Sigmoid colon (tissue), 7 donors: ENCODE results near the gene APOLD1. TPM values are rescaled to one million over a fixed set of nuclear protein-coding genes. Genes with fewer than 3 reads are reported as not detected.

Source experiments
- DNase-seq: peaks from one replicate; pipeline ENCODE4 v3.0.0-alpha.2; 2019
- H3K27ac ChIP-seq, 4 donors: fragments of 200-600 bp; sonication (generic); one replicate each; pipeline ENCODE4 v1.5.1; 2016 to 2019; ENCODE audit warnings: mild to moderate bottlenecking in 1 of 4
- H3K27me3 ChIP-seq, 3 donors: fragments of 200-600 bp; sonication (generic); one replicate each; pipeline ENCODE4 v1.5.1; 2019; ENCODE audit warnings: mild to moderate bottlenecking in 1 of 3
- H3K36me3 ChIP-seq, 4 donors: fragments of 200-600 bp; sonication (generic); one replicate each; pipeline ENCODE4 v1.5.1; 2016 to 2019
- H3K4me1 ChIP-seq, 4 donors: fragments of 200-600 bp; sonication (generic); one replicate each; pipeline ENCODE4 v1.5.1; 2017 to 2019
- H3K4me3 ChIP-seq, 4 donors: fragments of 200-600 bp; sonication (generic); one replicate each; pipeline ENCODE4 v1.5.1; 2017 to 2019; ENCODE audit warnings: mild to moderate bottlenecking in 2 of 4, moderate library complexity in 1 of 4
- H3K9me3 ChIP-seq, 4 donors: fragments of 200-600 bp in 3 of 4; sonication (generic) in 3 of 4; one replicate each; pipeline versions ENCODE4 v1.5.1 to v1.6.1; 2013 to 2019
- EP300 ChIP-seq, 4 donors: sonication (generic); formaldehyde crosslinking; IDR thresholded peaks; one replicate each; pipeline ENCODE4 v1.6.1; 2017; ENCODE audit warnings: antibody characterized with exemption in 4 of 4
- POLR2A ChIP-seq, 2 donors: fragments of 450-650 bp; IDR thresholded peaks; one replicate each; pipeline ENCODE4 v1.6.1; 2016; ENCODE audit warnings: antibody characterized with exemption in 2 of 2, mild to moderate bottlenecking in 2 of 2, moderate library complexity in 2 of 2
- POLR2AphosphoS5 ChIP-seq, 4 donors: sonication (generic); formaldehyde crosslinking; IDR thresholded peaks; one replicate each; pipeline ENCODE4 v1.6.1; 2017; ENCODE audit warnings: antibody characterized with exemption in 4 of 4
- WGBS, 2 donors: extraction: QIAGEN DNeasy Blood & Tissue Kit; methylation state at CpG; one replicate each; pipeline ENCODE4 v1.1.7; 2013; 5-methylcytosine and 5-hydroxymethylcytosine counted together
- intact Hi-C: fragments of 100-400 bp; cut with DNase I; formaldehyde crosslinking; loops from one replicate; pipeline ENCODE4 v1.15.1; 2023
- polyA plus RNA-seq, 3 donors: library from polyadenylated mRNA; stranded (reverse); fragments of 200-250 nt; gene quantifications; one replicate each; pipeline ENCODE4 v1.2.3, GENCODE V29; 2013
- total RNA-seq, 4 donors: library from RNA; depleted of rRNA; stranded (reverse); fragments of >200 nt; gene quantifications; one replicate each; pipeline ENCODE4 v1.1.0, GENCODE V29; 2016
- TF ChIP-seq, protein P1 (sequence below), 4 experiments: fragments of 450-650 bp in 3 of 4; fragments of 200-600 bp in 1 of 4; IDR thresholded peaks; one replicate each; pipeline ENCODE4 v1.5.1; 2016 to 2019; ENCODE audit warnings: antibody characterized with exemption in 4 of 4, mild to moderate bottlenecking in 3 of 4, moderate library complexity in 2 of 4
- donor health status: healthy with polysubstance abuse.
- donor health status: Bipolar disorder and iron deficiency.
- donor health status: healthy.

APOLD1 gene
- total and polyA plus RNA-seq, 7 donors = 0.46 to 24.8 (median 13.9) TPM

- 96 to 97% methylated on average over 6 of the region's 6 CpGs for WGBS, 2 donors
- TF ChIP-seq, protein P1, sequence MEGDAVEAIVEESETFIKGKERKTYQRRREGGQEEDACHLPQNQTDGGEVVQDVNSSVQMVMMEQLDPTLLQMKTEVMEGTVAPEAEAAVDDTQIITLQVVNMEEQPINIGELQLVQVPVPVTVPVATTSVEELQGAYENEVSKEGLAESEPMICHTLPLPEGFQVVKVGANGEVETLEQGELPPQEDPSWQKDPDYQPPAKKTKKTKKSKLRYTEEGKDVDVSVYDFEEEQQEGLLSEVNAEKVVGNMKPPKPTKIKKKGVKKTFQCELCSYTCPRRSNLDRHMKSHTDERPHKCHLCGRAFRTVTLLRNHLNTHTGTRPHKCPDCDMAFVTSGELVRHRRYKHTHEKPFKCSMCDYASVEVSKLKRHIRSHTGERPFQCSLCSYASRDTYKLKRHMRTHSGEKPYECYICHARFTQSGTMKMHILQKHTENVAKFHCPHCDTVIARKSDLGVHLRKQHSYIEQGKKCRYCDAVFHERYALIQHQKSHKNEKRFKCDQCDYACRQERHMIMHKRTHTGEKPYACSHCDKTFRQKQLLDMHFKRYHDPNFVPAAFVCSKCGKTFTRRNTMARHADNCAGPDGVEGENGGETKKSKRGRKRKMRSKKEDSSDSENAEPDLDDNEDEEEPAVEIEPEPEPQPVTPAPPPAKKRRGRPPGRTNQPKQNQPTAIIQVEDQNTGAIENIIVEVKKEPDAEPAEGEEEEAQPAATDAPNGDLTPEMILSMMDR (IDR thresholded peaks at IDR 0.05) = no peak
- TF ChIP-seq POLR2A (IDR thresholded peaks at IDR 0.05) (no peak), POLR2AphosphoS5 (IDR thresholded peaks at IDR 0.05) (no peak), EP300 (IDR thresholded peaks at IDR 0.05) (no peak)
- no peaks in the 10 kb centered on the region for H3K36me3 ChIP-seq
- H3K4me3 ChIP-seq = no peak overlapping the region
- intact Hi-C loops = no loop called here
- DNase-seq = no peak
- no peaks in the 10 kb centered on the region for H3K27me3 ChIP-seq
- H3K27ac ChIP-seq = no peak overlapping the region
- no peaks in the 10 kb centered on the region for H3K4me1 ChIP-seq
- no peaks in the 10 kb centered on the region for H3K9me3 ChIP-seq
Measured at GRCh38 chr12:12770262-12770661, 15.2 kb upstream of the APOLD1 start.

GRCh38 chr12:12774791-12775190, 10.7 kb upstream of the APOLD1 start:
- Histone ChIP-seq H3K4me1 (peaks cover 0 to 9% (median 7%) of the 10 kb centered on the region in 4 donors), H3K36me3 (no peaks in the 10 kb centered on the region), H3K27me3 (no peaks in the 10 kb centered on the region), H3K4me3 (no peak overlapping the region), H3K9me3 (no peaks in the 10 kb centered on the region), H3K27ac (no peak overlapping the region)
- no peak for DNase-seq
- WGBS, 2 donors = 66 to 82% methylated on average over 3 of the region's 3 CpGs
- TF ChIP-seq EP300 (IDR thresholded peaks at IDR 0.05) = no peak
- TF ChIP-seq POLR2A (IDR thresholded peaks at IDR 0.05) = no peak
- TF ChIP-seq, protein P1 (IDR thresholded peaks at IDR 0.05) = no peak
- TF ChIP-seq POLR2AphosphoS5 (IDR thresholded peaks at IDR 0.05) = no peak
- intact Hi-C loops = no loop called here

GRCh38 chr12:12776261-12776660, 9.2 kb upstream of the APOLD1 start:
- Histone ChIP-seq H3K36me3 (no peaks in the 10 kb centered on the region), H3K27ac (no peak overlapping the region), H3K27me3 (no peaks in the 10 kb centered on the region), H3K4me3 (no peak overlapping the region), H3K9me3 (no peaks in the 10 kb centered on the region), H3K4me1 (peaks cover 0 to 13% (median 11%) of the 10 kb centered on the region in 4 donors)
- DNase-seq = no peak
- intact Hi-C loops = no loop called here
- 18 to 55% methylated on average over 5 of the region's 5 CpGs for WGBS, 2 donors
- TF ChIP-seq POLR2A (IDR thresholded peaks at IDR 0.05) (no peak), EP300 (IDR thresholded peaks at IDR 0.05) (no peak)
- TF ChIP-seq, protein P1 (IDR thresholded peaks at IDR 0.05) = no peak

DNA sequence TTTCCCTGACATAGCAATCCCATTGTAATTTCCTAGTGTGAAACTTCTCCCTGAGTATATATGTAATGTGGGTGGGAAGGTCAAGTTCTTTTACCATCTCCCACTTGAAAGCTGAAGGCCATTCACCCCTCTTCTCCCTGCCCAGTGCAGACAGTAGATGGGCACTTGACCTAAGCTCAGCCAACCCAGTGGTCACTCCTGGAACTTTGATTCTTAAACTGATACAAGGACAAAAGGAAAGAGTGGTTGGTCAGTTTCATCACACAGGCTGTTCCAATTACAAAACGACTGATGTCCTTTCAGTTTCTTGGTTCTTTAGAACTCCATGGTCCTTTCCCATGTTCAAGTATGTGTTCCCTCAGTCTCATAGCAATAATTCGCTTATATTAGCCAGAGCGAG, 8.4 kb upstream of the APOLD1 start:
- H3K4me3 ChIP-seq = no peak overlapping the region
- H3K27ac ChIP-seq = no peak overlapping the region
- DNase-seq = no peak
- 78 to 84% methylated on average over 3 of the region's 3 CpGs for WGBS, 2 donors
- no peaks in the 10 kb centered on the region for H3K36me3 ChIP-seq
- no peak for TF ChIP-seq EP300 (IDR thresholded peaks at IDR 0.05)
- TF ChIP-seq, protein P1 (IDR thresholded peaks at IDR 0.05) = peak in 1 of 4 experiments; percentile 9
- intact Hi-C loops = no loop called here
- no peaks in the 10 kb centered on the region for H3K27me3 ChIP-seq
- no peaks in the 10 kb centered on the region for H3K9me3 ChIP-seq
- H3K4me1 ChIP-seq = peaks cover 0 to 13% (median 11%) of the 10 kb centered on the region in 4 donors

DNA sequence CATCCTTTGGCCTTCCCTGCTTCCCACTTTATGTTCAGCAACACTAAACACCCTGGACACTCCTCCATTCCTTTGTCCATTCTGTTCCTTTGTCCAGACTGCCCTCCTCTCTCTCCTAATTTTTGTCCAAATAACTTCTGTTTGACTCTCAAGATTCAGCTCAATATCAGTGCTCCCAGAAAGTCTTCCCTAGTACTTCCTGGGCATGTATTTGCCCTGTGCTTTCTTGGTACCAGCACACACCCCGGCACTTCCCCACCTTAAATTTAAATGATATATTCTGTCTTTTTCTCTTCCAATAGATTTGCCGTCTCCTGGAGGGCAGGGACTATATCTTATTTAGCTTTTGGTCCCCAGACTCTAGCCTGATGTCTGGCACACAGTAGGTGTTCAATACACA, 6.5 kb upstream of the APOLD1 start:
- H3K27ac ChIP-seq = peak overlapping the region in 2 of 4 donors; percentile 24 to 44
- no peak for DNase-seq
- TF ChIP-seq POLR2A (IDR thresholded peaks at IDR 0.05) (no peak), POLR2AphosphoS5 (IDR thresholded peaks at IDR 0.05) (no peak), EP300 (IDR thresholded peaks at IDR 0.05) (no peak)
- TF ChIP-seq, protein P1 (IDR thresholded peaks at IDR 0.05) = no peak
- no peak overlapping the region for H3K4me3 ChIP-seq
- H3K4me1 ChIP-seq = peaks cover 0 to 13% (median 11%) of the 10 kb centered on the region in 4 donors
- H3K9me3 ChIP-seq = no peaks in the 10 kb centered on the region
- intact Hi-C loops = no loop called here
- H3K27me3 ChIP-seq = no peaks in the 10 kb centered on the region
- 41 to 73% methylated on average over 2 of the region's 2 CpGs for whole genome bisulfite sequencing, 2 donors
- no peaks in the 10 kb centered on the region for H3K36me3 ChIP-seq
